Measurements from ENCODE around the gene LRRIQ1. TPM values are rescaled to one million over a fixed set of nuclear protein-coding genes. Genes with fewer than 3 reads are reported as not detected.

The LRRIQ1 gene
- total and polyA plus RNA-seq, 2 of the 8 experiments (the other 6 are each of a cell fraction or from before 2014, with no cell fraction given): 0.24 to 0.76 TPM

DNA sequence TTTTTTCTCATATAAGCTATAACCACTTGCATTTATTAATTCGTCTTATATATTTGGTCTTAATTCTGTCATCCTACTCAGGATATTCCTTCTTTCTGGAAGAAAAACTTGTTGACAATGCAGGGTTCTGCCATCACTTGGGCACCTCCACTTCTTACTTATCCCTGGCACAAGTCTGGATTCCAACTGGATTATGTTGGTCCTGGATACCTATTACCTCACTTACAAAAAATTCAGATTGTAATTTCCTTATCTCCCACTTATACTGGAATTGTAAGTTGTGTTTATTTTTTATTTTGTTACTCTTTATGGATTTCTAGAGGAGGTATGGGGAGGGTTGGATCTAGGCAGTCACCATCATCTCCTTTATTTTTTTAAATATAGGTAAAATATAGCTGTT, 36.7 kb downstream of the LRRIQ1 start:
- H3K27me3 ChIP-seq (replicated peaks in 1 of 4; ENCODE audit: control insufficient read depth in 3 of 4, extremely low read depth in 1 of 4, insufficient read depth in 3 of 4, low read length in 3 of 4): no peaks in the 10 kb centered on the region
- H3K14ac ChIP-seq (ENCODE audit: insufficient read length): no peak overlapping the region
- H4K20me1 ChIP-seq (replicated peaks in 1 of 2; ENCODE audit: control insufficient read depth in 1 of 2, insufficient read depth in 2 of 2, low read length in 2 of 2): no peaks in the 10 kb centered on the region
- no peak overlapping the region for H3K4me2 ChIP-seq (ENCODE audit: insufficient read depth in 1 of 2, low read depth in 2 of 2, low read length in 2 of 2)
- H3K9me3 ChIP-seq (ENCODE audit: insufficient read depth in 2 of 2, low read depth in 1 of 2, low read length in 1 of 2): no peaks in the 10 kb centered on the region
- H2AK5ac ChIP-seq (ENCODE audit: low read depth, low read length): no peak overlapping the region
- no peak overlapping the region for H3K56ac ChIP-seq (replicated peaks; ENCODE audit: insufficient read length, low read depth, low read length)
- CTCF ChIA-PET (ENCODE audit: partially characterized antibody): no interaction called here
- no peak overlapping the region for H4K91ac ChIP-seq (replicated peaks; ENCODE audit: insufficient read length, low read length)
- no peak overlapping the region for H2BK5ac ChIP-seq (ENCODE audit: low read depth, low read length)
- POLR2A ChIA-PET (ENCODE audit: partially characterized antibody): no interaction called here
- H2BK12ac ChIP-seq (ENCODE audit: low read depth, low read length): no peak overlapping the region
- H3K36me3 ChIP-seq (ENCODE audit: control insufficient read depth in 2 of 4, insufficient read depth in 4 of 4, low read length in 3 of 4): no peaks in the 10 kb centered on the region
- H4K5ac ChIP-seq (ENCODE audit: insufficient read length, low read depth, low read length): no peak overlapping the region
- no peaks in the 10 kb centered on the region for H3K79me1 ChIP-seq (ENCODE audit: low read depth, low read length)
- no peaks in the 10 kb centered on the region for H3K4me1 ChIP-seq (replicated peaks in 1 of 4; ENCODE audit: control insufficient read depth in 3 of 4, insufficient read depth in 4 of 4, low read length in 3 of 4)
- H3K27ac ChIP-seq (ENCODE audit: low read depth, low read length): no peak overlapping the region
- H2BK20ac ChIP-seq (ENCODE audit: low read length): no peak overlapping the region
- no peak overlapping the region for H3K9ac ChIP-seq (replicated peaks in 1 of 4; ENCODE audit: extremely low read depth in 1 of 4, low read depth in 3 of 4, low read length in 3 of 4)
- H3K23me2 ChIP-seq (ENCODE audit: low read depth, low read length): no peaks in the 10 kb centered on the region
- DNase-seq (ENCODE audit: low read depth in 1 of 2, low spot score in 2 of 2): no peak
- no peak overlapping the region for H2BK15ac ChIP-seq (ENCODE audit: low read length)
- no peak overlapping the region for H2AFZ ChIP-seq (ENCODE audit: low read length)
- no peak for FAIRE-seq
- no peak overlapping the region for H3K4ac ChIP-seq (replicated peaks; ENCODE audit: insufficient read length, low read depth, low read length)
- 90% methylated on average over 1 of the region's 1 CpG; no CpG with 5 or more reads in 1 of the 2 experiments for WGBS, 2 experiments (ENCODE audit: extremely low coverage in 1 of 2, insufficient coverage in 1 of 2, insufficient read length in 1 of 2, insufficient replicate concordance in 2 of 2, low coverage in 1 of 2, low lambda C conversion rate in 2 of 2, missing lambda C conversion rate in 1 of 2)
- H3K18ac ChIP-seq (ENCODE audit: extremely low read depth, low read length): no peak overlapping the region
- no peak overlapping the region for H2BK120ac ChIP-seq (replicated peaks; ENCODE audit: low read depth, low read length)
- H3K79me2 ChIP-seq (ENCODE audit: control insufficient read depth in 1 of 2, insufficient read depth in 2 of 2, low read length in 2 of 2): no peaks in the 10 kb centered on the region
- H3K4me3 ChIP-seq (ENCODE audit: extremely low read depth in 1 of 4, insufficient read depth in 2 of 4, low read depth in 3 of 4, low read length in 4 of 4): no peak overlapping the region
- H4K8ac ChIP-seq (ENCODE audit: extremely low read depth, insufficient read depth, low read length): no peak overlapping the region
- no peak overlapping the region for H3K23ac ChIP-seq (ENCODE audit: insufficient read length)
- TF ChIP-seq JUND (IDR thresholded peaks at IDR 0.05; ENCODE audit: low read length) (no peak), TEAD4 (IDR thresholded peaks at IDR 0.05; ENCODE audit: low read depth, low read length) (no peak), SUZ12 (IDR thresholded peaks at IDR 0.05; ENCODE audit: low read length) (no peak), GTF2F1 (IDR thresholded peaks at IDR 0.05; ENCODE audit: borderline replicate concordance, low read depth, low read length) (no peak), EP300 (IDR thresholded peaks at IDR 0.05; ENCODE audit: borderline replicate concordance in 1 of 2, low read depth in 2 of 2, low read length in 2 of 2) (no peak), CBX5 (IDR thresholded peaks at IDR 0.05; ENCODE audit: low read depth, low read length) (no peak), RBBP5 (IDR thresholded peaks at IDR 0.05; ENCODE audit: borderline replicate concordance, low read depth, low read length) (no peak), BCL11A (IDR thresholded peaks at IDR 0.05; ENCODE audit: low read depth in 2 of 2, low read length in 2 of 2) (no peak), RAD21 (IDR thresholded peaks at IDR 0.05 in 1 of 2, conservative IDR thresholded peaks at IDR 0.05 in 1 of 2; ENCODE audit: low read depth in 2 of 2, low read length in 2 of 2) (no peak), TAF1 (IDR thresholded peaks at IDR 0.05; ENCODE audit: low read depth, low read length) (no peak), NANOG (IDR thresholded peaks at IDR 0.05; ENCODE audit: insufficient read depth, low read depth, low read length, poor library complexity, severe bottlenecking) (no peak)
- TF ChIP-seq, protein P1, sequence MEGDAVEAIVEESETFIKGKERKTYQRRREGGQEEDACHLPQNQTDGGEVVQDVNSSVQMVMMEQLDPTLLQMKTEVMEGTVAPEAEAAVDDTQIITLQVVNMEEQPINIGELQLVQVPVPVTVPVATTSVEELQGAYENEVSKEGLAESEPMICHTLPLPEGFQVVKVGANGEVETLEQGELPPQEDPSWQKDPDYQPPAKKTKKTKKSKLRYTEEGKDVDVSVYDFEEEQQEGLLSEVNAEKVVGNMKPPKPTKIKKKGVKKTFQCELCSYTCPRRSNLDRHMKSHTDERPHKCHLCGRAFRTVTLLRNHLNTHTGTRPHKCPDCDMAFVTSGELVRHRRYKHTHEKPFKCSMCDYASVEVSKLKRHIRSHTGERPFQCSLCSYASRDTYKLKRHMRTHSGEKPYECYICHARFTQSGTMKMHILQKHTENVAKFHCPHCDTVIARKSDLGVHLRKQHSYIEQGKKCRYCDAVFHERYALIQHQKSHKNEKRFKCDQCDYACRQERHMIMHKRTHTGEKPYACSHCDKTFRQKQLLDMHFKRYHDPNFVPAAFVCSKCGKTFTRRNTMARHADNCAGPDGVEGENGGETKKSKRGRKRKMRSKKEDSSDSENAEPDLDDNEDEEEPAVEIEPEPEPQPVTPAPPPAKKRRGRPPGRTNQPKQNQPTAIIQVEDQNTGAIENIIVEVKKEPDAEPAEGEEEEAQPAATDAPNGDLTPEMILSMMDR (IDR thresholded peaks at IDR 0.05; ENCODE audit: control extremely low read depth in 1 of 3, insufficient read depth in 1 of 3, low read depth in 1 of 3, low read length in 3 of 3): no peak

Measured in H1 (cell line).